CD4-positive, alpha-beta memory T cell (primary cell): ENCODE data around the gene CD8B. TPM values are rescaled to one million over a fixed set of nuclear protein-coding genes. Genes with fewer than 3 reads are reported as not detected.

Experiments used
- CTCF ChIA-PET: fragments of 350-600 bp; sonication (Branson Sonifier 250); formaldehyde crosslinking; loops from one replicate; lab custom pipeline; 2021; ENCODE audit warnings: inconsistent platforms; ENCODE audit not compliant: partially characterized antibody; lab: Charles Lee
- POLR2A ChIA-PET: fragments of 350-600 bp; sonication (Branson Sonifier 250); formaldehyde crosslinking; loops from one replicate; lab custom pipeline; 2021; ENCODE audit not compliant: partially characterized antibody; lab: Charles Lee
- DNase-seq, 5 donors: peaks; one replicate each; pipeline versions ENCODE4 v3.0.0 to v3.0.0-alpha.2; 2020 to 2022; ENCODE audit warnings: mixed read lengths in 1 of 5
- H3K27ac ChIP-seq: one replicate; pipeline ENCODE4 v1.7.0; 2013; ENCODE audit warnings: low read depth, low read length
- H3K27me3 ChIP-seq: 2 replicates; pipeline ENCODE4 v1.7.0; 2013; ENCODE audit warnings: mild to moderate bottlenecking, low read length, moderate library complexity; ENCODE audit not compliant: insufficient read depth
- H3K36me3 ChIP-seq: 2 replicates; pipeline ENCODE4 v1.7.0; 2013; ENCODE audit warnings: mild to moderate bottlenecking, low read length, moderate library complexity; ENCODE audit not compliant: insufficient read depth
- H3K4me1 ChIP-seq: 2 replicates; pipeline ENCODE4 v1.7.0; 2013; ENCODE audit warnings: mild to moderate bottlenecking, low read length, moderate library complexity; ENCODE audit not compliant: insufficient read depth
- H3K4me3 ChIP-seq, 2 donors: one replicate each; pipeline ENCODE4 v1.7.0; 2013; ENCODE audit warnings: low read length in 2 of 2, mild to moderate bottlenecking in 1 of 2
- H3K9me3 ChIP-seq, 2 donors: one replicate each; pipeline ENCODE4 v1.7.0; 2013; ENCODE audit warnings: low read length in 2 of 2, control low read depth in 1 of 2; ENCODE audit not compliant: control insufficient read depth in 1 of 2
- H3K27ac Mint-ChIP-seq, 7 donors: one replicate each; pipeline ENCODE4 v1.8.0; 2020 to 2021; ENCODE audit warnings: mixed read lengths in 7 of 7, mild to moderate bottlenecking in 6 of 7, inconsistent platforms in 3 of 7, moderate library complexity in 3 of 7
- H3K27me3 Mint-ChIP-seq, 2 donors: one replicate each; pipeline ENCODE4 v1.8.0; 2020 to 2021; ENCODE audit warnings: mixed read lengths in 2 of 2
- H3K36me3 Mint-ChIP-seq, 2 donors: one replicate each; pipeline ENCODE4 v1.8.0; 2020 to 2021; ENCODE audit warnings: mixed read lengths in 2 of 2, inconsistent platforms in 1 of 2, mild to moderate bottlenecking in 1 of 2
- H3K4me1 Mint-ChIP-seq, 4 donors: one replicate each; pipeline ENCODE4 v1.8.0; 2020 to 2021; ENCODE audit warnings: mixed read lengths in 4 of 4, mild to moderate bottlenecking in 1 of 4
- H3K4me3 Mint-ChIP-seq, 8 donors: one replicate each; pipeline ENCODE4 v1.8.0; 2020 to 2021; ENCODE audit warnings: mixed read lengths in 8 of 8, mild to moderate bottlenecking in 7 of 8, moderate library complexity in 6 of 8, inconsistent platforms in 3 of 8
- H3K9me3 Mint-ChIP-seq, 8 donors: one replicate each; pipeline ENCODE4 v1.8.0; 2020 to 2021; ENCODE audit warnings: mixed read lengths in 8 of 8, mild to moderate bottlenecking in 5 of 8, inconsistent platforms in 3 of 8, moderate library complexity in 1 of 8
- intact Hi-C: fragments of 100-400 bp; cut with micrococcal nuclease; formaldehyde crosslinking; loops from one replicate; pipeline ENCODE4 v1.15.1; 2023
- polyA plus RNA-seq, 2 donors: library from polyadenylated mRNA; unstranded; fragments of 300-500 nt; fragmentation: Illumina TruSeq; gene quantifications; one replicate each; pipeline ENCODE4 v1.2.3, GENCODE V29; 2021
- total RNA-seq, 2 experiments: library from RNA; stranded (reverse); gene quantifications; one replicate each; pipeline ENCODE4 v1.2.3, GENCODE V29; 2021

Gene CD8B
- total and polyA plus RNA-seq, 4 experiments from 2014 or later: 0.22 to 1.1 (median 0.59) TPM

GRCh38 chr2:86779971-86780370 lies 81.7 kb downstream of the CD8B start:
- ChIA-PET CTCF (no interaction called here), POLR2A (no interaction called here)
- Histone ChIP-seq H3K27me3 (no peaks in the 10 kb centered on the region), H3K4me3 (no peak overlapping the region), H3K9me3 (no peaks in the 10 kb centered on the region), H3K36me3 (peaks cover 4% of the 10 kb centered on the region), H3K4me1 (no peaks in the 10 kb centered on the region), H3K27ac (no peak overlapping the region)
- no peaks in the 10 kb centered on the region for H3K27me3 Mint-ChIP-seq
- peaks cover 4 to 13% of the 10 kb centered on the region in 2 donors for H3K36me3 Mint-ChIP-seq
- peaks cover 0 to 1% (median 0%) of the 10 kb centered on the region in 8 donors for H3K9me3 Mint-ChIP-seq
- no peak for DNase-seq
- intact Hi-C loops: no loop called here
- peak overlapping the region in 1 of 7 donors; percentile 23 for H3K27ac Mint-ChIP-seq
- no peak overlapping the region for H3K4me3 Mint-ChIP-seq
- H3K4me1 Mint-ChIP-seq: peaks cover 0 to 8% (median 1%) of the 10 kb centered on the region in 4 donors

- peaks cover 13% of the 10 kb centered on the region for H3K36me3 ChIP-seq
- peaks cover 14 to 23% of the 10 kb centered on the region in 2 donors for H3K36me3 Mint-ChIP-seq
- intact Hi-C loops: no loop called here
- no peaks in the 10 kb centered on the region for H3K27me3 ChIP-seq
- CTCF ChIA-PET: no interaction called here
- no peaks in the 10 kb centered on the region for H3K4me1 ChIP-seq
- DNase-seq: no peak
- no peak overlapping the region for H3K4me3 Mint-ChIP-seq
- H3K27me3 Mint-ChIP-seq: no peaks in the 10 kb centered on the region
- H3K9me3 ChIP-seq: no peaks in the 10 kb centered on the region
- H3K27ac ChIP-seq: no peak overlapping the region
- H3K4me1 Mint-ChIP-seq: peaks cover 0 to 4% (median 0%) of the 10 kb centered on the region in 4 donors
- H3K27ac Mint-ChIP-seq: no peak overlapping the region
- peaks cover 0 to 1% (median 0%) of the 10 kb centered on the region in 8 donors for H3K9me3 Mint-ChIP-seq
- POLR2A ChIA-PET: no interaction called here
- H3K4me3 ChIP-seq: no peak overlapping the region
These were observed 82.7 kb downstream of the CD8B start for GRCh38 chr2:86778957-86779356.

GRCh38 chr2:86776532-86776931 lies 85.2 kb downstream of the CD8B start:
- Histone ChIP-seq H3K27ac (no peak overlapping the region), H3K4me3 (no peak overlapping the region), H3K27me3 (no peaks in the 10 kb centered on the region), H3K4me1 (no peaks in the 10 kb centered on the region), H3K36me3 (peaks cover 17% of the 10 kb centered on the region), H3K9me3 (no peaks in the 10 kb centered on the region)
- Mint-ChIP-seq H3K27ac (no peak overlapping the region), H3K9me3 (no peaks in the 10 kb centered on the region), H3K4me1 (no peaks in the 10 kb centered on the region), H3K36me3 (peaks cover 32 to 46% of the 10 kb centered on the region in 2 donors), H3K27me3 (no peaks in the 10 kb centered on the region), H3K4me3 (no peak overlapping the region)
- intact Hi-C loops: no loop called here
- CTCF ChIA-PET: no interaction called here
- DNase-seq: no peak
- POLR2A ChIA-PET: no interaction called here

GRCh38 chr2:86775338-86775737 lies 86.3 kb downstream of the CD8B start:
- Histone ChIP-seq H3K27me3 (no peaks in the 10 kb centered on the region), H3K27ac (no peak overlapping the region), H3K9me3 (no peaks in the 10 kb centered on the region), H3K4me1 (no peaks in the 10 kb centered on the region), H3K4me3 (no peak overlapping the region), H3K36me3 (peaks cover 29% of the 10 kb centered on the region)
- H3K27ac Mint-ChIP-seq: no peak overlapping the region
- no peaks in the 10 kb centered on the region for H3K9me3 Mint-ChIP-seq
- intact Hi-C loops: no loop called here
- peaks cover 0 to 1% (median 0%) of the 10 kb centered on the region in 4 donors for H3K4me1 Mint-ChIP-seq
- CTCF ChIA-PET: no interaction called here
- no peaks in the 10 kb centered on the region for H3K27me3 Mint-ChIP-seq
- H3K36me3 Mint-ChIP-seq: peaks cover 41 to 58% of the 10 kb centered on the region in 2 donors
- no peak overlapping the region for H3K4me3 Mint-ChIP-seq
- DNase-seq: no peak
- POLR2A ChIA-PET: no interaction called here

- Histone ChIP-seq H3K4me1 (no peaks in the 10 kb centered on the region), H3K27ac (no peak overlapping the region), H3K27me3 (no peaks in the 10 kb centered on the region), H3K9me3 (no peaks in the 10 kb centered on the region), H3K36me3 (peaks cover 34% of the 10 kb centered on the region), H3K4me3 (no peak overlapping the region)
- no peak for DNase-seq
- Mint-ChIP-seq H3K4me3 (no peak overlapping the region), H3K36me3 (peaks cover 45 to 63% of the 10 kb centered on the region in 2 donors), H3K4me1 (peaks cover 0 to 1% (median 0%) of the 10 kb centered on the region in 4 donors), H3K27me3 (no peaks in the 10 kb centered on the region), H3K9me3 (no peaks in the 10 kb centered on the region), H3K27ac (no peak overlapping the region)
- CTCF ChIA-PET: no interaction called here
- intact Hi-C loops: no loop called here
- POLR2A ChIA-PET: no interaction called here
These were observed 86.8 kb downstream of the CD8B start for GRCh38 chr2:86774862-86775261.

- H3K27ac ChIP-seq: no peak overlapping the region
These were observed 89.1 kb downstream of the CD8B start for GRCh38 chr2:86772611-86773010.

GRCh38 chr2:86770816-86771301 lies 90.8 kb downstream of the CD8B start:
- Mint-ChIP-seq H3K27me3 (no peaks in the 10 kb centered on the region), H3K36me3 (peaks cover 58 to 91% of the 10 kb centered on the region in 2 donors), H3K4me1 (peaks cover 0 to 1% (median 0%) of the 10 kb centered on the region in 4 donors), H3K27ac (no peak overlapping the region), H3K4me3 (no peak overlapping the region), H3K9me3 (no peaks in the 10 kb centered on the region)
- Histone ChIP-seq H3K36me3 (peaks cover 39% of the 10 kb centered on the region), H3K4me3 (no peak overlapping the region), H3K27ac (no peak overlapping the region), H3K4me1 (no peaks in the 10 kb centered on the region), H3K9me3 (no peaks in the 10 kb centered on the region), H3K27me3 (no peaks in the 10 kb centered on the region)
- POLR2A ChIA-PET: interaction anchor here (0.6 kb wide), 1 partner anchor 303 kb away, joined by 4 read pairs; no protein-coding TSS in a partner anchor
- DNase-seq: no peak
- CTCF ChIA-PET: no interaction called here
- intact Hi-C loops: no loop called here

More at GRCh38 chr2:86772611-86773010, 89.1 kb downstream of the CD8B start:
- H3K4me1 ChIP-seq: no peaks in the 10 kb centered on the region
- H3K27me3 Mint-ChIP-seq: no peaks in the 10 kb centered on the region
- no peak overlapping the region for H3K27ac Mint-ChIP-seq
- DNase-seq: no peak
- peaks cover 0 to 1% (median 0%) of the 10 kb centered on the region in 4 donors for H3K4me1 Mint-ChIP-seq
- H3K9me3 Mint-ChIP-seq: no peaks in the 10 kb centered on the region
- H3K36me3 Mint-ChIP-seq: peaks cover 52 to 82% of the 10 kb centered on the region in 2 donors
- H3K27me3 ChIP-seq: no peaks in the 10 kb centered on the region
- no peak overlapping the region for H3K4me3 Mint-ChIP-seq
- H3K9me3 ChIP-seq: no peaks in the 10 kb centered on the region
- intact Hi-C loops: no loop called here
- ChIA-PET POLR2A (no interaction called here), CTCF (no interaction called here)
- no peak overlapping the region for H3K4me3 ChIP-seq
- peaks cover 36% of the 10 kb centered on the region for H3K36me3 ChIP-seq
